Pancreas (tissue), 10 donors: ENCODE measurements around the gene GRAP. TPM values are rescaled to one million over a fixed set of nuclear protein-coding genes. Genes with fewer than 3 reads are reported as not detected.

ENCODE experiments used
- ATAC-seq, 4 donors: fragments of 200-7000 bp; cut with Tn5 transposase; one replicate each; pipeline versions ENCODE4 v1.8.0 to v1.9.1; 2020; ENCODE audit warnings: mild to moderate bottlenecking in 4 of 4, moderate library complexity in 4 of 4
- DNase-seq, 6 donors: peaks; one replicate each; pipeline ENCODE4 v3.0.0-alpha.2; 2020
- FAIRE-seq: peaks from 2 replicates; lab custom pipeline; 2012; peaks lifted over from hg19 to GRCh38; lab: Jason Lieb, UNC
- H3K27ac ChIP-seq, 4 donors: fragments of 200-600 bp; sonication (generic); 1 replicate in 3 of 4; 2 replicates in 1 of 4; pipeline versions ENCODE4 v1.5.0 to v1.8.0; 2020
- H3K27me3 ChIP-seq, 4 donors: fragments of 200-600 bp; one replicate each; pipeline ENCODE4 v1.8.0; 2021
- H3K36me3 ChIP-seq, 3 donors: fragments of 200-600 bp; sonication (generic) in 1 of 3; one replicate each; pipeline versions ENCODE4 v1.5.0 to v1.8.0; 2020 to 2021
- H3K4me1 ChIP-seq, 3 donors: fragments of 200-600 bp; one replicate each; pipeline ENCODE4 v1.8.0; 2021
- H3K4me3 ChIP-seq, 4 donors: fragments of 200-600 bp; sonication (generic) in 2 of 4; one replicate each; pipeline versions ENCODE4 v1.5.0 to v1.8.0; 2020 to 2021
- H3K9me3 ChIP-seq, 4 donors: fragments of 200-600 bp; one replicate each; pipeline ENCODE4 v1.8.0; 2021
- WGBS, 2 donors: extraction: QIAGEN DNeasy Blood & Tissue Kit; methylation state at CpG; one replicate each; pipeline ENCODE4 v1.1.7; 2013; 5-methylcytosine and 5-hydroxymethylcytosine counted together
- intact Hi-C, 3 donors: fragments of 100-400 bp; cut with DNase I; formaldehyde crosslinking; loops; one replicate each; pipeline versions ENCODE4 v1.11.1 to v1.14.2; 2022
- polyA plus RNA-seq, 2 donors: library from polyadenylated mRNA; stranded (reverse); fragments of 200-250 nt; gene quantifications; one replicate each; pipeline ENCODE4 v1.2.3, GENCODE V29; 2013
- total RNA-seq, 6 donors: library from RNA; stranded (reverse); fragmentation: NEBNext Ultra II Directional in 4 of 6; extraction: Animal tissue kit (Norgen Biotek cat#: 25700) in 4 of 6; gene quantifications; one replicate each; pipeline versions ENCODE4 v1.2.1 to v1.2.4, GENCODE V29; 2021 to 2023
- TF ChIP-seq, protein P1 (sequence below), 4 donors: fragments of 200-600 bp; sonication (generic) in 3 of 4; IDR thresholded peaks; one replicate each; pipeline versions ENCODE4 v1.5.0 to v1.8.0; 2021; ENCODE audit warnings: antibody characterized with exemption in 4 of 4
- donor health status: healthy with polysubstance abuse.
- donor health status: DM: no; HTN: no; CAD: no; lungs with moderate emphysema.
- donor health status: DM: no; HTN: no; CAD: no.
- donor health status: control.
- donor health status: control.
- donor health status: Bipolar disorder and iron deficiency.
- donor health status: DM: yes; HTN: yes; CAD: no.
- donor health status: DM: no; HTN: no; CAD: no.
- donor health status: DM: no; HTN: no; CAD: no.
- donor health status: DM: yes; HTN: yes; CAD: no.

GRAP gene
- total and polyA plus RNA-seq, 8 donors: 0.38 to 2.3 (median 0.97) TPM

- H3K4me1 ChIP-seq: peaks cover 0 to 8% (median 0%) of the 10 kb centered on the region in 3 donors
- no peaks in the 10 kb centered on the region for H3K27me3 ChIP-seq
- TF ChIP-seq, protein P1, sequence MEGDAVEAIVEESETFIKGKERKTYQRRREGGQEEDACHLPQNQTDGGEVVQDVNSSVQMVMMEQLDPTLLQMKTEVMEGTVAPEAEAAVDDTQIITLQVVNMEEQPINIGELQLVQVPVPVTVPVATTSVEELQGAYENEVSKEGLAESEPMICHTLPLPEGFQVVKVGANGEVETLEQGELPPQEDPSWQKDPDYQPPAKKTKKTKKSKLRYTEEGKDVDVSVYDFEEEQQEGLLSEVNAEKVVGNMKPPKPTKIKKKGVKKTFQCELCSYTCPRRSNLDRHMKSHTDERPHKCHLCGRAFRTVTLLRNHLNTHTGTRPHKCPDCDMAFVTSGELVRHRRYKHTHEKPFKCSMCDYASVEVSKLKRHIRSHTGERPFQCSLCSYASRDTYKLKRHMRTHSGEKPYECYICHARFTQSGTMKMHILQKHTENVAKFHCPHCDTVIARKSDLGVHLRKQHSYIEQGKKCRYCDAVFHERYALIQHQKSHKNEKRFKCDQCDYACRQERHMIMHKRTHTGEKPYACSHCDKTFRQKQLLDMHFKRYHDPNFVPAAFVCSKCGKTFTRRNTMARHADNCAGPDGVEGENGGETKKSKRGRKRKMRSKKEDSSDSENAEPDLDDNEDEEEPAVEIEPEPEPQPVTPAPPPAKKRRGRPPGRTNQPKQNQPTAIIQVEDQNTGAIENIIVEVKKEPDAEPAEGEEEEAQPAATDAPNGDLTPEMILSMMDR (IDR thresholded peaks at IDR 0.05): no peak
- intact Hi-C loops: no loop called here
- no peaks in the 10 kb centered on the region for H3K36me3 ChIP-seq
- no peak overlapping the region for H3K4me3 ChIP-seq
- ATAC-seq: no peak
- H3K27ac ChIP-seq: peak overlapping the region; percentile 13 to 68 (median 44)
- FAIRE-seq: no peak
- no peaks in the 10 kb centered on the region for H3K9me3 ChIP-seq
- WGBS, 2 donors: 62 to 66% methylated on average over 14 of the region's 14 CpGs
- no peak for DNase-seq
Observed at GRCh38 chr17:18987862-18988545, 58.8 kb downstream of the GRAP start.

DNA sequence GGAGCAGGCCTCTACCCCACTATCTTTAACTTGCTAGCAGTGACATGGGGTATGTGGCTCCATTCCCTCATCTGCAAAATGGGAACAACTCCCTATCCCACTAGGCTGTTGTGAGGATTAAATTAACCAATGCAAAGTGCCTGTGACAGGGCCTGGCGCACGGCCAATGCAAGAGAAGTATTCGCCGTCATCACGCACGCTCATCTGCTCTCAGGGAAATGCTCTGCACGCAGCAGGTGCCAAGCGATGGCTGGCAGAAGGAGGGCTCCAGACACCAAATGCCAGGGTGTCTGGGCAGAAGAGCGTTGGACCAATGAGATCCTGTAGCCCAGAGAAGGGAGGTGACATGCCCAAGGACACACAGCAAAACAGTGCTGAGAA lies 59.5 kb downstream of the GRAP start:
- 89% methylated on average over 9 of the region's 9 CpGs for WGBS, 2 donors
- TF ChIP-seq, protein P1 (IDR thresholded peaks at IDR 0.05): no peak
- Histone ChIP-seq H3K27me3 (no peaks in the 10 kb centered on the region), H3K9me3 (no peaks in the 10 kb centered on the region), H3K4me3 (no peak overlapping the region), H3K36me3 (no peaks in the 10 kb centered on the region), H3K27ac (no peak overlapping the region), H3K4me1 (peaks cover 0 to 8% (median 0%) of the 10 kb centered on the region in 3 donors)
- no peak for ATAC-seq
- peak in 1 of 6 donors; percentile 40 for DNase-seq
- FAIRE-seq: no peak
- intact Hi-C loops: no loop called here

- TF ChIP-seq, protein P1 (IDR thresholded peaks at IDR 0.05): no peak
- Histone ChIP-seq H3K4me1 (peaks cover 0 to 8% (median 0%) of the 10 kb centered on the region in 3 donors), H3K36me3 (no peaks in the 10 kb centered on the region), H3K27ac (peak overlapping the region in 2 of 4 donors; percentile 67 to 80), H3K4me3 (no peak overlapping the region), H3K9me3 (no peaks in the 10 kb centered on the region), H3K27me3 (no peaks in the 10 kb centered on the region)
- FAIRE-seq (no peak), ATAC-seq (no peak), DNase-seq (peak in 1 of 6 donors; percentile 45)
- intact Hi-C loops: no loop called here
- WGBS, 2 donors: 91 to 92% methylated on average over 21 of the region's 21 CpGs
Observed at GRCh38 chr17:18986541-18987229, 60.1 kb downstream of the GRAP start.

- Histone ChIP-seq H3K27me3 (no peaks in the 10 kb centered on the region), H3K36me3 (no peaks in the 10 kb centered on the region), H3K4me3 (no peak overlapping the region), H3K27ac (peak overlapping the region; percentile 46 to 80 (median 59)), H3K9me3 (no peaks in the 10 kb centered on the region), H3K4me1 (peaks cover 0 to 8% (median 0%) of the 10 kb centered on the region in 3 donors)
- peak; percentile 22 to 52 (median 44) for ATAC-seq
- DNase-seq: peak in 4 of 6 donors; percentile 43 to 65 (median 60)
- 67 to 77% methylated on average over 9 of the region's 9 CpGs for WGBS, 2 donors
- TF ChIP-seq, protein P1 (IDR thresholded peaks at IDR 0.05): no peak
- intact Hi-C loops: no loop called here
- FAIRE-seq: no peak
Observed at GRCh38 chr17:18985475-18985874, 61.3 kb downstream of the GRAP start.
